ENCODE data around the gene STX7. TPM values are rescaled to one million over a fixed set of nuclear protein-coding genes. Genes with fewer than 3 reads are reported as not detected.

Gene STX7
- total and polyA plus RNA-seq, 8 donors: 5.1 to 33.0 (median 13.7) TPM

DNA sequence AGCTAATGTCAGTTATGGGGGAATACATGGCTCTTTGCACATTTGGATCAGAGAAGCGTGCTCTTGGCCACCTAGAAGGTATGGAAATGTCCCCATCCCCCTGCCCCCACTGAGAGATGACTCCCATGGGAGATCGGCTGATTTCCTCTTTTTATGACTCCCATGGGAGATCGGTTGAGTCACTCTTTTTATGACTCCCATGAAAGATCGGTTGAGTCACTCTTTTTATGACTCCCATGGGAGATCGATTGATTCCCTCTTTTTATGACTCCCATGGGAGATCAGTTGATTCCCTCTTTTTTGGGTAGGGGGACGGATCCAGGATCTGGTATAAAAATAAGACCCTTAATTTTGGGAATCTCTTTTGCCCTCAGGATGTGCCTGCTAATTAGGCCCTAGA is 14.9 kb upstream of the STX7 start:
- Histone ChIP-seq H3K27me3 (peaks cover 0 to 7% (median 0%) of the 10 kb centered on the region in 4 donors), H3K27ac (no peak overlapping the region), H3K9me3 (no peaks in the 10 kb centered on the region), H3K4me1 (no peaks in the 10 kb centered on the region), H3K36me3 (no peaks in the 10 kb centered on the region), H3K4me3 (no peak overlapping the region)
- 73 to 76% methylated on average over 6 of the region's 6 CpGs for WGBS, 2 donors
- no peak for ATAC-seq
- TF ChIP-seq, protein P1, sequence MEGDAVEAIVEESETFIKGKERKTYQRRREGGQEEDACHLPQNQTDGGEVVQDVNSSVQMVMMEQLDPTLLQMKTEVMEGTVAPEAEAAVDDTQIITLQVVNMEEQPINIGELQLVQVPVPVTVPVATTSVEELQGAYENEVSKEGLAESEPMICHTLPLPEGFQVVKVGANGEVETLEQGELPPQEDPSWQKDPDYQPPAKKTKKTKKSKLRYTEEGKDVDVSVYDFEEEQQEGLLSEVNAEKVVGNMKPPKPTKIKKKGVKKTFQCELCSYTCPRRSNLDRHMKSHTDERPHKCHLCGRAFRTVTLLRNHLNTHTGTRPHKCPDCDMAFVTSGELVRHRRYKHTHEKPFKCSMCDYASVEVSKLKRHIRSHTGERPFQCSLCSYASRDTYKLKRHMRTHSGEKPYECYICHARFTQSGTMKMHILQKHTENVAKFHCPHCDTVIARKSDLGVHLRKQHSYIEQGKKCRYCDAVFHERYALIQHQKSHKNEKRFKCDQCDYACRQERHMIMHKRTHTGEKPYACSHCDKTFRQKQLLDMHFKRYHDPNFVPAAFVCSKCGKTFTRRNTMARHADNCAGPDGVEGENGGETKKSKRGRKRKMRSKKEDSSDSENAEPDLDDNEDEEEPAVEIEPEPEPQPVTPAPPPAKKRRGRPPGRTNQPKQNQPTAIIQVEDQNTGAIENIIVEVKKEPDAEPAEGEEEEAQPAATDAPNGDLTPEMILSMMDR (IDR thresholded peaks at IDR 0.05): no peak
- DNase-seq: no peak
- intact Hi-C loops (cut with DNase I): no loop called here
- no peak for FAIRE-seq

DNA sequence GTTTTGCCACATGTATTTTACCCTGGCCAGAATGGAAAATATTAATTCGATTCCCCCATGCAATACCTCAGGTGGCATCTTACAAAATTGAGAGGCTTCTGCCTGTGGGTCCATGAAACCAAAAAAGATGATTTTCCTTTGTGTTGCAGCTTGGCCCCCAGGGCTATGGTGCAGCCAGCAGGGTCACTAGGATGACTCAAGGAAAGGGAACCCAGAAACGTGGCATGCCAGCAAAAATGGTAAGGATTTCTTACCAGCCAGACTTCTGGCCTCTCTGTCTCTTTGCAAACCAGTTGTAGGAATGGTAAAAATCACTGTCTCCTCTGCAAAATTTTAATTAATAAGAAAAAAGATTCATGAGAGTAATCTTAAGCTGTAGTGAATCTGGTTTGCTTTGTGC is 13.5 kb upstream of the STX7 start:
- H3K4me3 ChIP-seq: no peak overlapping the region
- peaks cover 0 to 7% (median 0%) of the 10 kb centered on the region in 4 donors for H3K27me3 ChIP-seq
- intact Hi-C loops (cut with DNase I): no loop called here
- no peaks in the 10 kb centered on the region for H3K4me1 ChIP-seq
- ATAC-seq: no peak
- H3K36me3 ChIP-seq: no peaks in the 10 kb centered on the region
- TF ChIP-seq, protein P1 (IDR thresholded peaks at IDR 0.05): no peak
- no peaks in the 10 kb centered on the region for H3K9me3 ChIP-seq
- no peak overlapping the region for H3K27ac ChIP-seq
- no peak for FAIRE-seq
- WGBS, 2 donors: 41% methylated on average over 2 of the region's 2 CpGs
- no peak for DNase-seq

DNA sequence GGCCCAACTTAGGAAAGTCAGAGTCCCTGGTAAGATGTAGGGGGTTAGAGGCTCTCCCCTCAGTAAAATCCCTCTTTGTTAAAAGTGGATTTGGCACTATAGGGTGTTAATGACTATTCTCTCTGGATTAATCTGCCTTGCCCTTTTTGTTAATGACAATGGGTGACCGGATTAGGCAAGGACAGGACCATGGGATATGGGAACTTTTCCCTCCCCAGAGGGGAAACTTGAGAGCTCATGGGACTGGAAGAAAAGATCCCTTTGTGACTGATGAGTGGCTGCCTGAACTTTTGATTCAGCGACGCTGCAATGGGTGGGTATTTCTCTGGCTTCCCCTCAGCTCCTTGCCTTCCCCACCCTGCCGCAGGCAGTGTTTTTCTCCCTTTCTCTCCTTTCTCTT is 12.9 kb upstream of the STX7 start:
- no peaks in the 10 kb centered on the region for H3K36me3 ChIP-seq
- TF ChIP-seq, protein P1 (IDR thresholded peaks at IDR 0.05): no peak
- no peaks in the 10 kb centered on the region for H3K4me1 ChIP-seq
- peaks cover 0 to 7% (median 0%) of the 10 kb centered on the region in 4 donors for H3K27me3 ChIP-seq
- FAIRE-seq (no peak), DNase-seq (no peak), ATAC-seq (no peak)
- intact Hi-C loops (cut with DNase I): no loop called here
- no peak overlapping the region for H3K27ac ChIP-seq
- H3K9me3 ChIP-seq: no peaks in the 10 kb centered on the region
- H3K4me3 ChIP-seq: no peak overlapping the region
- 82 to 84% methylated on average over 4 of the region's 4 CpGs for WGBS, 2 donors

DNA sequence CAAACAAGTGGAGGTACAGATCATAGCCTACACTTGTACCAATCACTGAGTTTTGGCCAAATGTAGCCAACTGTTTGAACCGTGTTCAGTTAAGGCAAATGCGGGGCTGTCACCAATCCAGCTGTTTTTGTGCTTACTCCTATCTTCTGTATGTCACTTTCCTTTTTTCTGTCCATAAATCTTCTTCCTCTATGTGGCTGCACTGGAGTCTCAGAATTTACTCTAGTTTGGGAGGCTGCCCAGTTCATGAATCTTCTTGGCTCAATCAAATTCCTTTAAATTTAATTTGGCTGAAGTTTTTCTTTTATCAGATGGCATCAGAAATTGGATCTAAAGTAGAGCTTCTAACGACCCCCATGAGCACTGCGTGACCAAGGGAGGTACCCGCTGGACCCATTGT is 11.7 kb upstream of the STX7 start:
- intact Hi-C loops (cut with DNase I): no loop called here
- no peak for DNase-seq

DNA sequence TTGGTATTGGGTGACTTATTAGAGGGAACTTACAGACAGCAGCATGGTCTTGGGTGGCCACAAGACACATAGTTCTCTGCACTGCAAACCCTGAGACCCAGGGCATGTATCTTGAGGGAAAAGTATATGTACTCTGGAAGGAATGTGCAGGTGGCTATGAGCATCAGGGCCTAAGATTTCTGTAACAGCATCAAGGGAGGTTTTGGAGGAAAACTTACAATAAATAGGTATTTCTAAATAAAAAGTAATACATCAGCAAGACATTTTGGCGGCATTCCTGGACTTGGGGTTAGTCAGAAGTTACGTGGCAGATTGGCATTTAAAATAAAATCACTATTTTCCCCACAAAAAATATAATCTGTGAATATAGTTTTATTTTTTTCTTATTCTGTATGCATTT is 8.0 kb upstream of the STX7 start:
- TF ChIP-seq, protein P1 (IDR thresholded peaks at IDR 0.05): no peak
- 48 to 79% methylated on average over 2 of the region's 2 CpGs for WGBS, 2 donors
- Histone ChIP-seq H3K4me1 (no peaks in the 10 kb centered on the region), H3K27ac (no peak overlapping the region), H3K4me3 (no peak overlapping the region), H3K9me3 (no peaks in the 10 kb centered on the region), H3K36me3 (no peaks in the 10 kb centered on the region), H3K27me3 (no peaks in the 10 kb centered on the region)
- DNase-seq (no peak), ATAC-seq (no peak), FAIRE-seq (no peak)
- intact Hi-C loops (cut with DNase I): no loop called here

More for the DNA sequence above, 11.7 kb upstream of the STX7 start:
- ATAC-seq (no peak), FAIRE-seq (no peak)
- Histone ChIP-seq H3K4me1 (no peaks in the 10 kb centered on the region), H3K36me3 (no peaks in the 10 kb centered on the region), H3K27ac (no peak overlapping the region), H3K4me3 (no peak overlapping the region), H3K9me3 (no peaks in the 10 kb centered on the region), H3K27me3 (peaks cover 0 to 2% (median 0%) of the 10 kb centered on the region in 4 donors)
- 80 to 85% methylated on average over 5 of the region's 5 CpGs for WGBS, 2 donors
- TF ChIP-seq, protein P1 (IDR thresholded peaks at IDR 0.05): no peak

Measured in pancreas (tissue), 10 donors.